H1 (cell line): ENCODE data around the gene ZDHHC23. TPM values are rescaled to one million over a fixed set of nuclear protein-coding genes. Genes with fewer than 3 reads are reported as not detected.

Source experiments
- CTCF ChIA-PET: fragments of 300-600 bp; sonication (Branson Sonifier 250); formaldehyde crosslinking; loops from one replicate; lab custom pipeline; 2021; ENCODE audit not compliant: partially characterized antibody; lab: Charles Lee
- POLR2A ChIA-PET: fragments of 300-600 bp; sonication (Branson Sonifier 250); formaldehyde crosslinking; loops from one replicate; lab custom pipeline; 2021; ENCODE audit warnings: inconsistent platforms; ENCODE audit not compliant: partially characterized antibody; lab: Charles Lee
- DNase-seq, 2 experiments: peaks; one replicate each; pipeline versions ENCODE4 v3.0.0 to v3.0.0-alpha.2; 2010 to 2022; ENCODE audit warnings: low spot score in 2 of 2, low read depth in 1 of 2, mixed read lengths in 1 of 2
- FAIRE-seq: peaks from 2 replicates; lab custom pipeline; 2011; peaks lifted over from hg19 to GRCh38; lab: Jason Lieb, UNC
- H2AFZ ChIP-seq: 2 replicates; pipeline ENCODE4 v1.8.1; 2012; ENCODE audit warnings: low read length, inconsistent platforms
- H2AK5ac ChIP-seq: 2 replicates; pipeline ENCODE4 v1.6.1; 2013; ENCODE audit warnings: low read depth, low read length
- H2BK120ac ChIP-seq: replicated peaks from 2 replicates; pipeline ENCODE3; 2013; ENCODE audit warnings: low read depth, low read length, inconsistent platforms
- H2BK12ac ChIP-seq: 2 replicates; pipeline ENCODE4 v1.6.1; 2013; ENCODE audit warnings: low read depth, low read length
- H2BK15ac ChIP-seq: 2 replicates; pipeline ENCODE4 v1.6.1; 2013; ENCODE audit warnings: low read length
- H2BK20ac ChIP-seq: 2 replicates; pipeline ENCODE4 v1.6.1; 2013; ENCODE audit warnings: low read length
- H2BK5ac ChIP-seq: 2 replicates; pipeline ENCODE4 v1.6.1; 2013; ENCODE audit warnings: low read depth, low read length
- H3K14ac ChIP-seq: 2 replicates; pipeline ENCODE4 v1.6.1; 2013; ENCODE audit warnings: inconsistent platforms; ENCODE audit not compliant: insufficient read length
- H3K18ac ChIP-seq: 2 replicates; pipeline ENCODE4 v1.6.1; 2013; ENCODE audit warnings: low read length; ENCODE audit errors: extremely low read depth
- H3K23ac ChIP-seq: 2 replicates; pipeline ENCODE4 v1.6.1; 2013; ENCODE audit warnings: inconsistent platforms; ENCODE audit not compliant: insufficient read length
- H3K23me2 ChIP-seq: 2 replicates; pipeline ENCODE4 v1.6.1; 2013; ENCODE audit warnings: low read depth, low read length
- H3K27ac ChIP-seq: 2 replicates; pipeline ENCODE4 v1.6.1; 2011; ENCODE audit warnings: low read depth, low read length, inconsistent platforms
- H3K27me3 ChIP-seq, 4 experiments: replicated peaks in 1 of 4; 1 replicate in 1 of 4; 2 replicates in 3 of 4; pipeline versions ENCODE4 v1.6.1 to v1.8.1; 2011 to 2013; ENCODE audit warnings: low read length in 3 of 4, mild to moderate bottlenecking in 3 of 4, inconsistent platforms in 2 of 4, mixed read lengths in 2 of 4, moderate library complexity in 1 of 4; ENCODE audit not compliant: control insufficient read depth in 3 of 4, insufficient read depth in 3 of 4; ENCODE audit errors: extremely low read depth in 1 of 4
- H3K36me3 ChIP-seq, 4 experiments: 2 replicates each; pipeline versions ENCODE4 v1.6.1 to v1.8.1; 2011 to 2013; ENCODE audit warnings: mild to moderate bottlenecking in 4 of 4, low read length in 3 of 4, moderate library complexity in 2 of 4, control low read depth in 1 of 4, inconsistent platforms in 1 of 4; ENCODE audit not compliant: insufficient read depth in 4 of 4, control insufficient read depth in 2 of 4
- H3K4ac ChIP-seq: replicated peaks from 2 replicates; pipeline ENCODE3; 2013; ENCODE audit warnings: low read length, low read depth, mixed read lengths, inconsistent platforms; ENCODE audit not compliant: insufficient read length
- H3K4me1 ChIP-seq, 4 experiments: replicated peaks in 1 of 4; 1 replicate in 1 of 4; 2 replicates in 3 of 4; pipeline versions ENCODE4 v1.6.1 to v1.8.1; 2011 to 2013; ENCODE audit warnings: low read length in 3 of 4, inconsistent platforms in 2 of 4, mixed read lengths in 1 of 4; ENCODE audit not compliant: insufficient read depth in 4 of 4, control insufficient read depth in 3 of 4
- H3K4me2 ChIP-seq, 2 experiments: 2 replicates each; pipeline versions ENCODE4 v1.6.1 to v1.8.1; 2011 to 2013; ENCODE audit warnings: low read depth in 2 of 2, low read length in 2 of 2, control low read depth in 1 of 2, inconsistent platforms in 1 of 2, mild to moderate bottlenecking in 1 of 2; ENCODE audit not compliant: insufficient read depth in 1 of 2
- H3K4me3 ChIP-seq, 4 experiments: fragments of 200-600, 300-600 bp in 1 of 4; sonication (generic), shearing (Covaris generic), sonication (Bioruptor Twin) in 1 of 4; 2 replicates each; pipeline versions ENCODE4 v1.5.1 to v1.8.1; 2011 to 2016; ENCODE audit warnings: low read length in 4 of 4, low read depth in 3 of 4, control low read depth in 2 of 4, inconsistent platforms in 2 of 4, mild to moderate bottlenecking in 2 of 4, mixed read lengths in 1 of 4, moderate library complexity in 1 of 4; ENCODE audit not compliant: insufficient read depth in 2 of 4; ENCODE audit errors: extremely low read depth in 1 of 4
- H3K56ac ChIP-seq: replicated peaks from 2 replicates; pipeline ENCODE3; 2013; ENCODE audit warnings: low read depth, mild to moderate bottlenecking, mixed read lengths, low read length, inconsistent platforms; ENCODE audit not compliant: insufficient read length
- H3K79me1 ChIP-seq: 2 replicates; pipeline ENCODE4 v1.6.1; 2013; ENCODE audit warnings: low read depth, low read length, control low read depth
- H3K79me2 ChIP-seq, 2 experiments: 2 replicates each; pipeline versions ENCODE4 v1.6.1 to v1.8.1; 2012 to 2013; ENCODE audit warnings: low read length in 2 of 2, mild to moderate bottlenecking in 2 of 2, inconsistent platforms in 1 of 2; ENCODE audit not compliant: insufficient read depth in 2 of 2, control insufficient read depth in 1 of 2
- H3K9ac ChIP-seq, 4 experiments: replicated peaks in 1 of 4; 1 replicate in 1 of 4; 2 replicates in 3 of 4; pipeline versions ENCODE4 v1.6.1 to v1.8.1; 2011 to 2013; ENCODE audit warnings: low read depth in 3 of 4, low read length in 3 of 4, control low read depth in 2 of 4, mild to moderate bottlenecking in 2 of 4, moderate library complexity in 2 of 4, inconsistent platforms in 1 of 4; ENCODE audit errors: extremely low read depth in 1 of 4
- H3K9me3 ChIP-seq, 2 experiments: 2 replicates each; pipeline versions ENCODE4 v1.6.1 to v1.8.1; 2012 to 2013; ENCODE audit warnings: mild to moderate bottlenecking in 2 of 2, moderate library complexity in 2 of 2, control low read depth in 1 of 2, inconsistent platforms in 1 of 2, low read depth in 1 of 2, low read length in 1 of 2, mixed read lengths in 1 of 2; ENCODE audit not compliant: insufficient read depth in 2 of 2
- H4K20me1 ChIP-seq, 2 experiments: replicated peaks in 1 of 2; 2 replicates each; pipeline versions ENCODE3 to v1.8.1; 2011 to 2013; ENCODE audit warnings: inconsistent platforms in 2 of 2, low read length in 2 of 2, mild to moderate bottlenecking in 1 of 2; ENCODE audit not compliant: insufficient read depth in 2 of 2, control insufficient read depth in 1 of 2
- H4K5ac ChIP-seq: 2 replicates; pipeline ENCODE4 v1.6.1; 2013; ENCODE audit warnings: low read length, low read depth, mixed read lengths, inconsistent platforms; ENCODE audit not compliant: insufficient read length
- H4K8ac ChIP-seq: 2 replicates; pipeline ENCODE4 v1.8.0; 2013; ENCODE audit warnings: mild to moderate bottlenecking, moderate library complexity, low read length, inconsistent platforms; ENCODE audit not compliant: insufficient read depth; ENCODE audit errors: extremely low read depth
- H4K91ac ChIP-seq: replicated peaks from 2 replicates; pipeline ENCODE3; 2013; ENCODE audit warnings: low read length, mixed read lengths, inconsistent platforms; ENCODE audit not compliant: insufficient read length
- ASH2L ChIP-seq: fragments of 200-600, 300-600 bp; sonication (generic); IDR thresholded peaks from one replicate; pipeline ENCODE4 v1.7.1; 2017; ENCODE audit warnings: low read length
- CBX8 ChIP-seq: fragments of 300-800, 300-1000 bp; sonication (generic); IDR thresholded peaks from 2 replicates; pipeline ENCODE4 v1.7.1; 2016; ENCODE audit warnings: low read depth, low read length, borderline replicate concordance
- CHD2 ChIP-seq: IDR thresholded peaks from 2 replicates; pipeline ENCODE4 v1.6.1; 2012; ENCODE audit warnings: low read length, improper control_type of control experiment
- CREB1 ChIP-seq: IDR thresholded peaks from 2 replicates; pipeline ENCODE4 v1.6.1; 2012; ENCODE audit warnings: inconsistent platforms
- CTBP2 ChIP-seq: IDR thresholded peaks from 2 replicates; pipeline ENCODE4 v1.7.0; 2011; ENCODE audit warnings: borderline replicate concordance, mild to moderate bottlenecking, moderate library complexity, mixed read lengths, low read length; ENCODE audit not compliant: insufficient read depth, insufficient read length
- FOSL1 ChIP-seq: IDR thresholded peaks from 2 replicates; pipeline ENCODE4 v1.6.1; 2011; ENCODE audit warnings: mild to moderate bottlenecking, low read depth, low read length, moderate library complexity; ENCODE audit not compliant: insufficient read depth
- KDM1A ChIP-seq: fragments of 200-600, 300-600 bp; sonication (generic); IDR thresholded peaks from 2 replicates; pipeline ENCODE4 v1.7.1; 2016; ENCODE audit warnings: mild to moderate bottlenecking, low read length, borderline replicate concordance
- SIN3A ChIP-seq, 2 experiments: IDR thresholded peaks in 1 of 2; conservative IDR thresholded peaks in 1 of 2; 2 replicates each; pipeline ENCODE4 v1.6.1; 2011 to 2012; ENCODE audit warnings: low read length in 2 of 2, improper control_type of control experiment in 1 of 2, low read depth in 1 of 2, mild to moderate bottlenecking in 1 of 2
- SUZ12 ChIP-seq: fragments of 200-600 bp; sonication (generic); IDR thresholded peaks from 2 replicates; pipeline ENCODE4 v1.6.1; 2012; ENCODE audit warnings: mild to moderate bottlenecking, inconsistent platforms, low read length, moderate library complexity, mixed read lengths
- WGBS, 2 experiments: shearing (Covaris generic) in 1 of 2; methylation state at CpG; one replicate each; pipeline versions ENCODE4 v1.1.6 to v1.1.7; 2013 to 2015; ENCODE audit warnings: low lambda C conversion rate in 2 of 2, mixed read lengths in 2 of 2, inconsistent platforms in 1 of 2, low coverage in 1 of 2, missing lambda C conversion rate in 1 of 2; ENCODE audit not compliant: insufficient replicate concordance in 2 of 2, insufficient coverage in 1 of 2, insufficient read length in 1 of 2; ENCODE audit errors: extremely low coverage in 1 of 2, missing lambda C conversion rate in 1 of 2; 5-methylcytosine and 5-hydroxymethylcytosine counted together
- polyA plus RNA-seq, 7 experiments: library from polyadenylated mRNA; depleted of rRNA in 3 of 7; stranded (reverse) in 5 of 7; unstranded in 2 of 7; fragments of >200 nt in 5 of 7; fragments of 200-250 nt in 2 of 7; gene quantifications; 1 replicate in 5 of 7; 2 replicates in 1 of 7; 4 replicates in 1 of 7; pipeline versions ENCODE4 v1.2.1 to v1.2.3, GENCODE V29; 2011 to 2013; ENCODE audit warnings: missing spikeins in 2 of 7, mixed read lengths in 2 of 7
- total RNA-seq: library from RNA; stranded (reverse); fragmentation: NEBNext Ultra II Directional; extraction: Animal tissue kit (Norgen Biotek cat#: 25700); gene quantifications from 2 replicates; pipeline ENCODE4 v1.2.1, GENCODE V29; 2021
- TF ChIP-seq, protein P1 (sequence below): IDR thresholded peaks from 2 replicates; pipeline ENCODE4 v1.6.1; 2011; ENCODE audit warnings: low read depth, mild to moderate bottlenecking, low read length; ENCODE audit not compliant: insufficient read depth
- TF ChIP-seq, protein P2 (sequence below), 3 experiments: IDR thresholded peaks; 1 replicate in 2 of 3; 2 replicates in 1 of 3; pipeline versions ENCODE4 v1.5.1 to v1.6.1; 2011; ENCODE audit warnings: low read length in 3 of 3, mild to moderate bottlenecking in 3 of 3, inconsistent platforms in 2 of 3, low read depth in 1 of 3, moderate library complexity in 1 of 3; ENCODE audit not compliant: insufficient read depth in 1 of 3; ENCODE audit errors: control extremely low read depth in 1 of 3

The ZDHHC23 gene
- total and polyA plus RNA-seq, 2 of the 8 experiments (the other 6 are each of a cell fraction or from before 2014, with no cell fraction given) = 6.2 to 15.7 TPM

DNA sequence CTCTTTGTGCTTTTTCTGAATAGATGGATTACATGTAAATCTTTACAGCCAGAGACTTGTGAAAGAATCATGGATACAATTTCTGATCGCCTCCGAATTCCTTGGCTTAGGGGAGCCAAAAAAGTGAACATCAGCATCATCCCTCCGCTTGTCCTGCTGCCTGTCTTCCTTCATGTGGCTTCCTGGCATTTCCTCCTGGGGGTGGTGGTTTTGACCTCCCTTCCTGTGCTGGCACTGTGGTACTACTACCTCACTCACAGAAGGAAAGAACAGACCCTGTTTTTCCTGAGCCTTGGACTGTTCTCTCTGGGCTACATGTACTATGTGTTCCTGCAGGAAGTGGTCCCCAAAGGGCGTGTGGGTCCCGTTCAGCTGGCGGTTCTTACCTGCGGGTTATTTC, 5.9 kb downstream of the ZDHHC23 start:
- Histone ChIP-seq H3K14ac (no peak overlapping the region), H3K56ac (no peak overlapping the region), H3K36me3 (peaks cover 3 to 10% (median 6%) of the 10 kb centered on the region in 4 experiments; a peak in 4 of 8 replicates), H2AK5ac (no peak overlapping the region), H2BK20ac (no peak overlapping the region), H4K8ac (no peak overlapping the region), H3K9ac (no peak overlapping the region), H2BK12ac (no peak overlapping the region), H3K79me2 (no peaks in the 10 kb centered on the region), H3K27me3 (0 out of 7 replicates have a peak, but pooled peaks cover 0 to 3% (median 1%) of the 10 kb centered on the region in 4 experiments), H2BK5ac (no peak overlapping the region), H4K20me1 (no peaks in the 10 kb centered on the region), H3K18ac (no peak overlapping the region), H3K4me1 (peaks cover 0 to 2% (median 0%) of the 10 kb centered on the region in 4 experiments; a peak in 3 of 7 replicates), H2BK15ac (no peak overlapping the region), H4K91ac (no peak overlapping the region), H3K4me2 (no peak overlapping the region), H3K4ac (no peak overlapping the region), H3K4me3 (no peak overlapping the region), H2AFZ (no peak overlapping the region), H3K79me1 (no peaks in the 10 kb centered on the region), H3K9me3 (no peaks in the 10 kb centered on the region), H3K27ac (no peak overlapping the region), H3K23ac (no peak overlapping the region), H3K23me2 (no peaks in the 10 kb centered on the region), H2BK120ac (no peak overlapping the region), H4K5ac (no peak overlapping the region)
- ChIA-PET POLR2A (interaction anchor here (1.0 kb wide), 1 partner anchor 8 kb away, joined by 4 read pairs; no protein-coding TSS in a partner anchor), CTCF (no interaction called here)
- FAIRE-seq = no peak
- DNase-seq = no peak
- WGBS, 2 experiments = 88% methylated on average over 7 of the region's 7 CpGs; no CpG with 5 or more reads in 1 of the 2 experiments
- TF ChIP-seq CBX8 (no peak), FOSL1 (no peak), ASH2L (no peak), CREB1 (no peak), SUZ12 (no peak), KDM1A (no peak), CHD2 (no peak), SIN3A (conservative IDR thresholded peaks at IDR 0.05 in 1 of 2, IDR thresholded peaks at IDR 0.05 in 1 of 2; ENCODE audit: low read depth in 1 of 2, low read length in 2 of 2) (no peak), CTBP2 (no peak)
- TF ChIP-seq, protein P1, sequence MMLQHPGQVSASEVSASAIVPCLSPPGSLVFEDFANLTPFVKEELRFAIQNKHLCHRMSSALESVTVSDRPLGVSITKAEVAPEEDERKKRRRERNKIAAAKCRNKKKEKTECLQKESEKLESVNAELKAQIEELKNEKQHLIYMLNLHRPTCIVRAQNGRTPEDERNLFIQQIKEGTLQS = no peak
- TF ChIP-seq, protein P2, sequence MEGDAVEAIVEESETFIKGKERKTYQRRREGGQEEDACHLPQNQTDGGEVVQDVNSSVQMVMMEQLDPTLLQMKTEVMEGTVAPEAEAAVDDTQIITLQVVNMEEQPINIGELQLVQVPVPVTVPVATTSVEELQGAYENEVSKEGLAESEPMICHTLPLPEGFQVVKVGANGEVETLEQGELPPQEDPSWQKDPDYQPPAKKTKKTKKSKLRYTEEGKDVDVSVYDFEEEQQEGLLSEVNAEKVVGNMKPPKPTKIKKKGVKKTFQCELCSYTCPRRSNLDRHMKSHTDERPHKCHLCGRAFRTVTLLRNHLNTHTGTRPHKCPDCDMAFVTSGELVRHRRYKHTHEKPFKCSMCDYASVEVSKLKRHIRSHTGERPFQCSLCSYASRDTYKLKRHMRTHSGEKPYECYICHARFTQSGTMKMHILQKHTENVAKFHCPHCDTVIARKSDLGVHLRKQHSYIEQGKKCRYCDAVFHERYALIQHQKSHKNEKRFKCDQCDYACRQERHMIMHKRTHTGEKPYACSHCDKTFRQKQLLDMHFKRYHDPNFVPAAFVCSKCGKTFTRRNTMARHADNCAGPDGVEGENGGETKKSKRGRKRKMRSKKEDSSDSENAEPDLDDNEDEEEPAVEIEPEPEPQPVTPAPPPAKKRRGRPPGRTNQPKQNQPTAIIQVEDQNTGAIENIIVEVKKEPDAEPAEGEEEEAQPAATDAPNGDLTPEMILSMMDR (IDR thresholded peaks at IDR 0.05; ENCODE audit: control extremely low read depth in 1 of 3, insufficient read depth in 1 of 3, low read depth in 1 of 3, low read length in 3 of 3) = no peak
